NB4 (cell line): Measurements from ENCODE around the gene S100P.

Experiments used
- DNase-seq: peaks from one replicate; pipeline ENCODE4 v3.0.0; 2010; ENCODE audit warnings: low read depth
- H3K4me3 ChIP-seq: one replicate; pipeline ENCODE4 v1.5.1; 2011; ENCODE audit warnings: mild to moderate bottlenecking, low read depth, low read length, moderate library complexity
- CTCF ChIP-seq: IDR thresholded peaks from one replicate; pipeline ENCODE4 v1.5.1; 2012; ENCODE audit warnings: low read depth, low read length
- MAX ChIP-seq: IDR thresholded peaks from 2 replicates; pipeline ENCODE4 v1.6.1; 2011; ENCODE audit warnings: low read depth, low read length
- MYC ChIP-seq: IDR thresholded peaks from 2 replicates; pipeline ENCODE4 v1.6.1; 2011; ENCODE audit warnings: low read depth, low read length
- POLR2A ChIP-seq: IDR thresholded peaks from 2 replicates; pipeline ENCODE4 v1.6.1; 2011; ENCODE audit warnings: mild to moderate bottlenecking; ENCODE audit not compliant: insufficient read length; ENCODE audit errors: extremely low read depth

S100P gene

GRCh38 chr4:6718932-6719610, 25.4 kb downstream of the S100P start:
- TF ChIP-seq CTCF: no peak
- TF ChIP-seq MYC: no peak
- TF ChIP-seq MAX: no peak
- TF ChIP-seq POLR2A: no peak
- DNase-seq: no peak
- H3K4me3 ChIP-seq: no peak overlapping the region

GRCh38 chr4:6719611-6720179, 26.0 kb downstream of the S100P start:
- H3K4me3 ChIP-seq: no peak overlapping the region
- TF ChIP-seq CTCF (no peak), MAX (no peak), POLR2A (no peak), MYC (no peak)
- no peak for DNase-seq

- TF ChIP-seq MAX (peak; percentile 68), CTCF (peak; percentile 97), MYC (peak; percentile 68; the same call in 1 of the 2 replicates), POLR2A (no peak)
- peak; percentile 86 for DNase-seq
- H3K4me3 ChIP-seq: no peak overlapping the region
Measured at GRCh38 chr4:6720202-6720699, 26.6 kb downstream of the S100P start.

- no peak overlapping the region for H3K4me3 ChIP-seq
- no peak for TF ChIP-seq CTCF
- TF ChIP-seq MAX: no peak
- TF ChIP-seq POLR2A: no peak
- no peak for TF ChIP-seq MYC
- DNase-seq: no peak
Measured at GRCh38 chr4:6721121-6721520, 27.4 kb downstream of the S100P start.

GRCh38 chr4:6722891-6723290, 29.2 kb downstream of the S100P start:
- no peak for DNase-seq
- TF ChIP-seq POLR2A (no peak), MAX (no peak), MYC (no peak), CTCF (no peak)
- no peak overlapping the region for H3K4me3 ChIP-seq
